K562 (cell line): ENCODE results near the gene MOSPD3. TPM values are rescaled to one million over a fixed set of nuclear protein-coding genes. Genes with fewer than 3 reads are reported as not detected.

ENCODE experiments used
- ARID2 ChIP-seq: fragments of 450-650 bp; IDR thresholded peaks from 2 replicates; pipeline ENCODE4 v1.6.1; 2017; ENCODE audit warnings: antibody characterized with exemption, mild to moderate bottlenecking
- CEBPG ChIP-seq, 3 experiments: fragments of 200-800 bp in 1 of 3; sonication (Bioruptor generic) in 1 of 3; sonication (generic) in 1 of 3; formaldehyde crosslinking in 1 of 3; IDR thresholded peaks in 2 of 3; conservative IDR thresholded peaks in 1 of 3; 2 replicates each; pipeline versions ENCODE4 v1.6.1 to v1.8.0; 2016 to 2022; ENCODE audit warnings: missing compliant biosample characterization in 2 of 3, missing genetic modification characterization in 2 of 3, mild to moderate bottlenecking in 1 of 3, missing genetic modification reagents in 1 of 3
- FIP1L1 ChIP-seq: fragments of 200-400 bp; formaldehyde crosslinking; IDR thresholded peaks from 2 replicates; pipeline ENCODE4 v1.6.1; 2018; ENCODE audit warnings: mild to moderate bottlenecking, low read depth, low read length; ENCODE audit not compliant: poor library complexity, severe bottlenecking
- HDAC2 ChIP-seq: fragments of 450-650 bp; IDR thresholded peaks from 2 replicates; pipeline ENCODE4 v1.6.1; 2016; ENCODE audit warnings: mild to moderate bottlenecking
- HNRNPH1 ChIP-seq: fragments of 200-400 bp; formaldehyde crosslinking; optimal IDR thresholded peaks from 2 replicates; pipeline ENCODE3; 2017; ENCODE audit warnings: low read depth, mild to moderate bottlenecking, low read length, moderate library complexity
- ILK ChIP-seq: fragments of 450-650 bp; IDR thresholded peaks from 2 replicates; pipeline ENCODE4 v1.6.1; 2016; ENCODE audit warnings: missing genetic modification characterization, low read depth, mild to moderate bottlenecking, missing compliant biosample characterization, moderate library complexity, borderline replicate concordance
- KHSRP ChIP-seq: fragments of 450-650 bp; IDR thresholded peaks from 2 replicates; pipeline ENCODE4 v1.6.1; 2017
- KLF6 ChIP-seq: fragments of 250-450 bp; sonication (Bioruptor Pico); IDR thresholded peaks from 2 replicates; pipeline ENCODE4 v1.4.0; 2020; ENCODE audit warnings: mild to moderate bottlenecking, moderate library complexity, borderline replicate concordance
- MBD1 ChIP-seq: fragments of 250-450 bp; sonication (Bioruptor Pico); IDR thresholded peaks from 2 replicates; pipeline ENCODE4 v1.8.0; 2022; ENCODE audit warnings: inconsistent platforms
- NCOR1 ChIP-seq: fragments of 450-650 bp; IDR thresholded peaks from 2 replicates; pipeline ENCODE4 v1.6.1; 2016; ENCODE audit warnings: mild to moderate bottlenecking, moderate library complexity
- NFIX ChIP-seq: fragments of 250-450 bp; sonication (Bioruptor Pico); IDR thresholded peaks from 2 replicates; pipeline ENCODE4 v1.4.0; 2020; ENCODE audit warnings: low read depth, mild to moderate bottlenecking, moderate library complexity
- PRPF4 ChIP-seq: fragments of 200-400 bp; formaldehyde crosslinking; IDR thresholded peaks from one replicate; pipeline ENCODE4 v1.6.1; 2017; ENCODE audit warnings: low read length, low read depth, mild to moderate bottlenecking; ENCODE audit not compliant: insufficient read depth, poor library complexity, severe bottlenecking
- RBM39 ChIP-seq: fragments of 200-400 bp; formaldehyde crosslinking; optimal IDR thresholded peaks from 2 replicates; pipeline ENCODE3; 2018; ENCODE audit warnings: low read depth, low read length
- SMAD4 ChIP-seq: fragments of 250-450 bp; sonication (Bioruptor Pico); conservative IDR thresholded peaks from 2 replicates; pipeline ENCODE4 v1.8.0; 2021; ENCODE audit warnings: inconsistent platforms, mild to moderate bottlenecking, moderate library complexity
- ZBTB11 ChIP-seq, 3 experiments: fragments of 200-800 bp in 1 of 3; fragments of 250-450 bp in 1 of 3; fragments of 450-650 bp in 1 of 3; sonication (Bioruptor Pico) in 1 of 3; sonication (Bioruptor generic) in 1 of 3; formaldehyde crosslinking in 1 of 3; IDR thresholded peaks; 2 replicates each; pipeline versions ENCODE4 v1.6.1 to v1.8.0; 2016 to 2022; ENCODE audit warnings: mild to moderate bottlenecking in 2 of 3, missing genetic modification characterization in 2 of 3, missing compliant biosample characterization in 1 of 3, moderate library complexity in 1 of 3
- ZNF23 ChIP-seq: fragments of 250-450 bp; sonication (Bioruptor Pico); IDR thresholded peaks from 2 replicates; pipeline ENCODE4 v1.4.0; 2020; ENCODE audit warnings: mild to moderate bottlenecking
- ZNF316 ChIP-seq: fragments of 450-650 bp; IDR thresholded peaks from 2 replicates; pipeline ENCODE4 v1.6.1; 2016
- polyA plus RNA-seq, 8 experiments: library from polyadenylated mRNA; depleted of rRNA in 4 of 8; stranded (reverse) in 5 of 8; unstranded in 3 of 8; fragments of >200 nt; fragmentation: Nextera tagmentation in 2 of 8; fragmentation: Illumina TruSeq in 1 of 8; extraction: Ambion mirVana in 2 of 8; extraction: Trizol in 1 of 8; gene quantifications; 2 replicates each; pipeline versions ENCODE4 v1.2.1 to v1.2.3, GENCODE V29; 2011 to 2014; ENCODE audit warnings: inconsistent platforms in 1 of 8, missing spikeins in 1 of 8
- total RNA-seq, 7 experiments: library from RNA; depleted of rRNA in 6 of 7; stranded (reverse); fragments of >200 nt in 6 of 7; fragmentation: Illumina TruSeq in 2 of 7; extraction: Trizol in 2 of 7; gene quantifications; 2 replicates each; pipeline versions ENCODE4 v1.2.1 to v1.2.3, GENCODE V29; 2011 to 2021; ENCODE audit warnings: low replicate concordance in 1 of 7
- TF ChIP-seq, protein P1 (sequence below): sonication (generic); formaldehyde crosslinking; IDR thresholded peaks from 2 replicates; pipeline ENCODE4 v1.8.1; 2022; ENCODE audit warnings: missing genetic modification reagents

MOSPD3 gene
- total and polyA plus RNA-seq, 9 of the 15 experiments (the other 6 are each of a cell fraction or from before 2014, with no cell fraction given), result 1.4 to 32.1 (median 7.3) TPM

DNA sequence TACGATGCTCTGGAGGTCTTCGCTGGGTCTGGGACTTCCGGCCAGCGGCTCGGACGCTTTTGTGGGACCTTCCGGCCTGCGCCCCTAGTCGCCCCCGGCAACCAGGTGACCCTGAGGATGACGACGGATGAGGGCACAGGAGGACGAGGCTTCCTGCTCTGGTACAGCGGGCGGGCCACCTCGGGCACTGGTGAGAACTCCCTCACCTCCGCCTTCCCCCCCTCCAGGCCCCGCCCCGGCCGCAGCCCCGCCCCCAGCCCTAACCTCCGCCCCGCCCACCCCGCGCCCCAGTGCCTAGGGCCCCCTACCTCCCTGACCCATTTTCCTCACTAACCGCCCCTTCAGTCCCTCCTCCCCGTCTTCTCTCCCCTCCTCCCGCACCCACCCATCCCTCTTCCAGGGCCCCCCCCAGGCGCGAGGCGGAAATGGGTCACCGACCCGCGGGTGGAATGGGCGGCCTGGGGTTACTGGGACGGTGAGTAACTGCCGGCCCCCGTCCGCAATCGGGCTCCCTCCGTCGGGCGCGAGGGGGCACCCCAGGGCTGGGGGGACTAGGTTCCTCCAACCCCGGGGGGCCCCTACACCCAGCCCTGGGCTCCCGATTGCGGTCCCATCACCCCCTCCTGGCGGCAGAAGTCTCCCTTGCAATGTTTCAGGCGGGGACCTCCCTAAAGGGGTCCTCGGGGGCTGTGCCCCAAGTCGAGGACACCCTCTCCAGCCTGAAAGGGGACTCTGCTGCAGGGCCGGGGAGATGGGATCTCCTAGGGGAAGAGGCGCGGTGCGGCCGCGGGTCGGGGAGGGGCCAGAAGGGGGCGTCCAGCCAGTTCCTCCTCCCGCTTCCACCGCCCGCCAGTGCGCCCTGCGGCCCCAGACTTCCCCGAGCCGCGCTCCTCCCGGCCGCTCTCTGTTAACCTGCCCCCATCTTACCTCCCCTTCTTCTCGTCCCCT is 8.0 kb upstream of the MOSPD3 start (continued):
- no peak for TF ChIP-seq HNRNPH1
- TF ChIP-seq ZNF316, result 0 out of 2 replicates have a peak, but pooled peaks have one; percentile 19
- peak; percentile 83 for TF ChIP-seq SMAD4 (CRISPR knock-in tag)
- TF ChIP-seq RBM39, result no peak
- no peak for TF ChIP-seq FIP1L1
- no peak for TF ChIP-seq NCOR1
- TF ChIP-seq MBD1 (CRISPR knock-in tag), result no peak
- TF ChIP-seq, protein P1, sequence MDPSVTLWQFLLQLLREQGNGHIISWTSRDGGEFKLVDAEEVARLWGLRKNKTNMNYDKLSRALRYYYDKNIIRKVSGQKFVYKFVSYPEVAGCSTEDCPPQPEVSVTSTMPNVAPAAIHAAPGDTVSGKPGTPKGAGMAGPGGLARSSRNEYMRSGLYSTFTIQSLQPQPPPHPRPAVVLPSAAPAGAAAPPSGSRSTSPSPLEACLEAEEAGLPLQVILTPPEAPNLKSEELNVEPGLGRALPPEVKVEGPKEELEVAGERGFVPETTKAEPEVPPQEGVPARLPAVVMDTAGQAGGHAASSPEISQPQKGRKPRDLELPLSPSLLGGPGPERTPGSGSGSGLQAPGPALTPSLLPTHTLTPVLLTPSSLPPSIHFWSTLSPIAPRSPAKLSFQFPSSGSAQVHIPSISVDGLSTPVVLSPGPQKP (CRISPR knock-in tag), result no peak
- TF ChIP-seq NFIX (CRISPR knock-in tag), result no peak
- TF ChIP-seq CEBPG (CRISPR knock-in tag; IDR thresholded peaks at IDR 0.05), result peak; percentile 40; the same call in 1 of the 2 replicates
- TF ChIP-seq CEBPG (tag; conservative IDR thresholded peaks at IDR 0.05 in 1 of 2, IDR thresholded peaks at IDR 0.05 in 1 of 2), result no peak
- TF ChIP-seq KLF6 (CRISPR knock-in tag), result no peak
- TF ChIP-seq ILK (tag), result no peak
- 0 out of 6 replicates have a peak, but pooled peaks of 1 of the 3 experiments have one; percentile 25 for TF ChIP-seq ZBTB11 (CRISPR knock-in tag; IDR thresholded peaks at IDR 0.05)
- TF ChIP-seq HDAC2, result peak; percentile 96
- TF ChIP-seq KHSRP, result no peak
- peak; percentile 27 for TF ChIP-seq PRPF4
- no peak for TF ChIP-seq ZNF23 (CRISPR knock-in tag)
- TF ChIP-seq ARID2, result 0 out of 2 replicates have a peak, but pooled peaks have one; percentile 13
